Pancreas (tissue), 10 donors: ENCODE data around the gene KLK4. TPM values are rescaled to one million over a fixed set of nuclear protein-coding genes. Genes with fewer than 3 reads are reported as not detected.

Source experiments
- ATAC-seq, 4 donors: fragments of 200-7000 bp; cut with Tn5 transposase; one replicate each; pipeline versions ENCODE4 v1.8.0 to v1.9.1; 2020; ENCODE audit warnings: mild to moderate bottlenecking in 4 of 4, moderate library complexity in 4 of 4
- DNase-seq, 6 donors: peaks; one replicate each; pipeline ENCODE4 v3.0.0-alpha.2; 2020
- FAIRE-seq: peaks from 2 replicates; lab custom pipeline; 2012; peaks lifted over from hg19 to GRCh38; lab: Jason Lieb, UNC
- H3K27ac ChIP-seq, 4 donors: fragments of 200-600 bp; sonication (generic); 1 replicate in 3 of 4; 2 replicates in 1 of 4; pipeline versions ENCODE4 v1.5.0 to v1.8.0; 2020
- H3K27me3 ChIP-seq, 4 donors: fragments of 200-600 bp; one replicate each; pipeline ENCODE4 v1.8.0; 2021
- H3K36me3 ChIP-seq, 3 donors: fragments of 200-600 bp; sonication (generic) in 1 of 3; one replicate each; pipeline versions ENCODE4 v1.5.0 to v1.8.0; 2020 to 2021
- H3K4me1 ChIP-seq, 3 donors: fragments of 200-600 bp; one replicate each; pipeline ENCODE4 v1.8.0; 2021
- H3K4me3 ChIP-seq, 4 donors: fragments of 200-600 bp; sonication (generic) in 2 of 4; one replicate each; pipeline versions ENCODE4 v1.5.0 to v1.8.0; 2020 to 2021
- H3K9me3 ChIP-seq, 4 donors: fragments of 200-600 bp; one replicate each; pipeline ENCODE4 v1.8.0; 2021
- WGBS, 2 donors: extraction: QIAGEN DNeasy Blood & Tissue Kit; methylation state at CpG; one replicate each; pipeline ENCODE4 v1.1.7; 2013; 5-methylcytosine and 5-hydroxymethylcytosine counted together
- intact Hi-C, 3 donors: fragments of 100-400 bp; cut with DNase I; formaldehyde crosslinking; loops; one replicate each; pipeline versions ENCODE4 v1.11.1 to v1.14.2; 2022
- polyA plus RNA-seq, 2 donors: library from polyadenylated mRNA; stranded (reverse); fragments of 200-250 nt; gene quantifications; one replicate each; pipeline ENCODE4 v1.2.3, GENCODE V29; 2013
- total RNA-seq, 6 donors: library from RNA; stranded (reverse); fragmentation: NEBNext Ultra II Directional in 4 of 6; extraction: Animal tissue kit (Norgen Biotek cat#: 25700) in 4 of 6; gene quantifications; one replicate each; pipeline versions ENCODE4 v1.2.1 to v1.2.4, GENCODE V29; 2021 to 2023
- TF ChIP-seq, protein P1 (sequence below), 4 donors: fragments of 200-600 bp; sonication (generic) in 3 of 4; IDR thresholded peaks; one replicate each; pipeline versions ENCODE4 v1.5.0 to v1.8.0; 2021; ENCODE audit warnings: antibody characterized with exemption in 4 of 4
- donor health status: healthy with polysubstance abuse.
- donor health status: DM: no; HTN: no; CAD: no; lungs with moderate emphysema.
- donor health status: DM: no; HTN: no; CAD: no.
- donor health status: control.
- donor health status: control.
- donor health status: Bipolar disorder and iron deficiency.
- donor health status: DM: yes; HTN: yes; CAD: no.
- donor health status: DM: no; HTN: no; CAD: no.
- donor health status: DM: no; HTN: no; CAD: no.
- donor health status: DM: yes; HTN: yes; CAD: no.

KLK4 gene
- total RNA-seq: under 1 TPM in 1 of 6 donors, not detected in 5; 0.41 TPM
- not detected for polyA plus RNA-seq

DNA sequence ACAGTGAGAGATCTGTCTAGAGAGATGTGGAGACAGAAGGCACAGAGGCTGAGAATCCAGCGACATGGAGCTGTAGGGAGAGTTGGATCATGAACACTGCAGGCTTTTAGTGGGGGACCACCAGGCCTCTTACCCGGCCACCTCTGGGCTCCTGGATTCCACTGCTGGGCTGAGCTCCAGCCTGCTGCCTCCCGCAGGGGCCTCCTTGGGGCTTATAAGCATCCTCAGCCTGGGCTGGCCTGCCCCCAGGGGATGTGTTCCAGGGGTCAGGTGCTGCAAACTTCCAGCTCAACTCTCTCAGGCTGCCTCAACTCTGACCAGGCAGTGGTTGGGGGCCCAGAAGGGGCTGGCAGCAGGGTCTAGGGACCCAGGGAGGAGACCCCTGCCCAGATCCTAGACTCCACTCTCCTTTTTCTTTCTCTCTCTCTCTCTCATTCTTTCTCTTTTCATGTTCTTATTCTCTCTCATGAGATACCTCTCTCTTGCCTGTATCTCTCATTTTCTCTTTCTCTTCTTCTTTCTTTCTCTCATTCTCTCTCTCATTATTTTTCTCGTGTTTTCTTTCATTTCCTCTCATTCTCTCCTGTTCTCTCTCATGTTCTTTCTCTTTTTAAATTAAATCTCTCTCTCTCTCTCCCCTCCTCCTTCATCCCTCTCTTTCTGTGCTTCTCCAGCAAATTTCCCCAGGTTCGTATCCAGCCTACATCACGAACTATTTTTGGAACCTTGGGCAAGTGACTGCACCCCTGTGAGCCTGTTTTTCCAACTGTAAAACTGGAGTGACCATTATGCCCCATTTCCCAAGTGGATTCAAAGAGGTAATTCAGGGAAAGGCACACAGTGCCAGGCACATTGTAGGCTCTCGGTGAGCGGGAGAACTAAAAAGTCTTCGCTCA, at the start of gene KLK4:
Gene KLK4, minus strand, starts transcription at position 190 of the 896 bp plus-strand sequence. CDS start 657 bp downstream, outside the sequence.
- no peaks in the 10 kb centered on the region for H3K9me3 ChIP-seq
- TF ChIP-seq, protein P1, sequence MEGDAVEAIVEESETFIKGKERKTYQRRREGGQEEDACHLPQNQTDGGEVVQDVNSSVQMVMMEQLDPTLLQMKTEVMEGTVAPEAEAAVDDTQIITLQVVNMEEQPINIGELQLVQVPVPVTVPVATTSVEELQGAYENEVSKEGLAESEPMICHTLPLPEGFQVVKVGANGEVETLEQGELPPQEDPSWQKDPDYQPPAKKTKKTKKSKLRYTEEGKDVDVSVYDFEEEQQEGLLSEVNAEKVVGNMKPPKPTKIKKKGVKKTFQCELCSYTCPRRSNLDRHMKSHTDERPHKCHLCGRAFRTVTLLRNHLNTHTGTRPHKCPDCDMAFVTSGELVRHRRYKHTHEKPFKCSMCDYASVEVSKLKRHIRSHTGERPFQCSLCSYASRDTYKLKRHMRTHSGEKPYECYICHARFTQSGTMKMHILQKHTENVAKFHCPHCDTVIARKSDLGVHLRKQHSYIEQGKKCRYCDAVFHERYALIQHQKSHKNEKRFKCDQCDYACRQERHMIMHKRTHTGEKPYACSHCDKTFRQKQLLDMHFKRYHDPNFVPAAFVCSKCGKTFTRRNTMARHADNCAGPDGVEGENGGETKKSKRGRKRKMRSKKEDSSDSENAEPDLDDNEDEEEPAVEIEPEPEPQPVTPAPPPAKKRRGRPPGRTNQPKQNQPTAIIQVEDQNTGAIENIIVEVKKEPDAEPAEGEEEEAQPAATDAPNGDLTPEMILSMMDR (IDR thresholded peaks at IDR 0.05): no peak

DNA sequence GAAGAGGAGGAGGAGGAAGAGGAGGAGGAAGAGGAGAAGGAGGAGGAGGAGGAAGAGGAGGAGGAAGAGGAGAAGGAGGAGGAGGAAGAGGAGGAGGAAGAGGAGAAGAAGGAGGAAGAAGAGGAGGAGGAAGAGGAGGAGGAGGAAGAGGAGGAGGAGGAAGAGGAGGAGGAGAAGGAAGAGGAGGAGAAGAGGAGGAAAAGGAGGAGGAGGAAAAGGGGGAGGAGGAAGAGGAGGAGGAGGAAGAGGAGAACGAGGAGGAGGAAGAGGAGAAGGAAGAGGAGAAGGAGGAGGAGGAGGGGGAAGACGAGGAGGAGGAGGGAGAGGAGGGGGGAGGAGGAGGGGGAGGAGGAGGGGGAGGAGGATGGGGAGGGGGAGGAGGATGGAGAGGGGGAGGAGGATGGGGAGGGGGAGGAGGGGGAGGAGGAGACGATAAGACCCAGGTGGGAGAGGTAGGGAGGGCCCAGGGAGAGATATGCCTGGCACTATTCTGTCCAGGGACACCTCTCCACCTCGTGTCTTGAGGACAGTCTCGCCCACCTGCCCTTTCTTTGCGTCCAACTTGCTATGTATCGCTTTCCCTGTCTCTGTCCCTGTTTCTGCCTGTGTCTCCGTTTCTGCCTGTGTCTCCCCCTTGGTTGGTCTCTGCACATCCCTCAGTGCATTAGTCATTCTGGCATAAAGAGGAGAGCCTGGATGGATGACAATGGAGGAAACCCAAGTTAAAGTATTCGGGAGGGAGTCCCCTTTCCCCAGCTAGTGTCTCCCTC, 48.7 kb upstream of the KLK4 start:
- FAIRE-seq (no peak), DNase-seq (peak in 1 of 6 donors; percentile 16), ATAC-seq (no peak)
- Histone ChIP-seq H3K27me3 (peaks cover 0 to 5% (median 0%) of the 10 kb centered on the region in 4 donors), H3K4me1 (no peaks in the 10 kb centered on the region), H3K4me3 (no peak overlapping the region), H3K27ac (no peak overlapping the region), H3K36me3 (no peaks in the 10 kb centered on the region), H3K9me3 (no peaks in the 10 kb centered on the region)
- 44 to 57% methylated on average over 6 to 8 of the region's 9 CpGs for WGBS, 2 donors
- intact Hi-C loops: no loop called here
- TF ChIP-seq, protein P1 (IDR thresholded peaks at IDR 0.05): no peak

More for the DNA sequence above, at the start of gene KLK4:
- Histone ChIP-seq H3K36me3 (no peaks in the 10 kb centered on the region), H3K27ac (no peak within 1 kb of the TSS), H3K4me3 (no peak within 1 kb of the TSS), H3K4me1 (no peaks in the 10 kb centered on the region), H3K27me3 (peaks cover 0 to 33% (median 2%) of the 10 kb centered on the region in 4 donors)
- ATAC-seq: no peak
- 37 to 50% methylated on average over 9 of the region's 9 CpGs for WGBS, 2 donors
- peak in 1 of 6 donors; percentile 35 for DNase-seq
- intact Hi-C loops: no loop called here
- no peak for FAIRE-seq

DNA sequence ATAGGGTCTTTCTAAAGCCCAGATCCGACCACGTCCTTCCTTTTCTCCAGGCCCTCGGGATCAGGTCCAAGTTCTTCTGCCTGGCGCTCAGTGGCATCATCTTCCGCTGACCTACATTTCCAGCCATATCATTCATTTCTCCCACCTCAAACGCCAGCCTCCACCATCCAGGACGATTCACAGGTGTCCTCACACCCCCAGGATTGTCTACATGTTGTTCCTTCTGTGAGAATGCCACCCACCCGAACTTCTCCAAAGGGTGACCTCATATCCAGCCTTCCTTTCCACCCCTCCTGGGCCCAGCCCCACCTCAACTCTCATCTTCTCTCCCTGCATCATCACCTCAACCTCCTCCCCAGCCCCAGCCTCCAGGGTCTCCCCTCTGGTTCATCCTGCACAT, 46.4 kb upstream of the KLK4 start:
- DNase-seq: no peak
- no peaks in the 10 kb centered on the region for H3K4me1 ChIP-seq
- H3K27ac ChIP-seq: no peak overlapping the region
- no peak overlapping the region for H3K4me3 ChIP-seq
- no peak for FAIRE-seq
- no peak for ATAC-seq
- H3K9me3 ChIP-seq: no peaks in the 10 kb centered on the region
- H3K27me3 ChIP-seq: peaks cover 0 to 5% (median 0%) of the 10 kb centered on the region in 4 donors
- no peaks in the 10 kb centered on the region for H3K36me3 ChIP-seq
- WGBS, 2 donors: 49 to 52% methylated on average over 8 of the region's 8 CpGs
- TF ChIP-seq, protein P1 (IDR thresholded peaks at IDR 0.05): no peak
- intact Hi-C loops: no loop called here

DNA sequence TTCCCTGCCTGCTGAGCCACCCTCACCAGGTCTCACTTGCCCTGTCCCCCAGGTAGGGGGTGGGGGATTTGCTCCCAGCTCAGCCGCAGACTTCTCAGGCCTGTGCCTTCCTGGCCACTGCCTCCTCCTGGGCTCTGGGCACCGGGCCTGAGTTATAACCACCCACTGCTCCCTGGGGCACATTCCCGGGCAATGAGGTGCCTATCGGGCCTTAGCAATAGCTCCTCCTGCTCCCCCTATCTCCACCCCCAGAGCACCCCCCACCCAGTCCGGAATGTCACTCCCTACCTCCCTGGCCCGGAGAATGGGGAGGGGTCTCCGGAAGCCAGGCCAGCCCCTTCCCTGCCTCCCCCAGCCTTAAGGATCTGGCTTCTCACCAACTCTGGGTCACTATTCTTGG, 41.7 kb upstream of the KLK4 start, which contains the start of gene KLK5:
Gene KLK5, minus strand, starts transcription at position 129 of the 400 bp plus-strand sequence. CDS start 381 bp downstream, outside the sequence.
- Histone ChIP-seq H3K27ac (no peak within 1 kb of the TSS), H3K9me3 (no peaks in the 10 kb centered on the region), H3K4me3 (no peak within 1 kb of the TSS), H3K36me3 (no peaks in the 10 kb centered on the region), H3K4me1 (no peaks in the 10 kb centered on the region), H3K27me3 (peaks cover 0 to 5% (median 0%) of the 10 kb centered on the region in 4 donors)
- TF ChIP-seq, protein P1 (IDR thresholded peaks at IDR 0.05): no peak
- no peak for FAIRE-seq
- DNase-seq: peak in 1 of 6 donors; percentile 19
- WGBS, 2 donors: 9 to 14% methylated on average over 7 of the region's 7 CpGs
- ATAC-seq: no peak
- intact Hi-C loops: no loop called here
